Neural cell (in vitro differentiated cells): ENCODE results near the gene TNFRSF8. TPM values are rescaled to one million over a fixed set of nuclear protein-coding genes. Genes with fewer than 3 reads are reported as not detected.

ENCODE experiments used
- H2AFZ ChIP-seq: fragments of 200-600, 300-800 bp; sonication (generic), shearing (Covaris generic); 2 replicates; pipeline ENCODE4 v1.6.0; 2014; ENCODE audit warnings: low read depth, mild to moderate bottlenecking, antibody characterized with exemption, low read length, moderate library complexity
- H3F3A ChIP-seq: fragments of 200-600 bp; shearing (Covaris generic); 2 replicates; pipeline ENCODE4 v1.6.1; 2016; ENCODE audit warnings: mild to moderate bottlenecking, moderate library complexity, mixed read lengths, antibody characterized with exemption, low read length; ENCODE audit not compliant: insufficient read depth, poor library complexity, severe bottlenecking
- H3K27ac ChIP-seq: fragments of 200-600, 300-800 bp; sonication (generic), shearing (Covaris generic); 2 replicates; pipeline ENCODE4 v1.5.1; 2014; ENCODE audit warnings: mild to moderate bottlenecking, low read length, moderate library complexity
- H3K27me3 ChIP-seq: fragments of 300-800, 200-600 bp; sonication (generic), shearing (Covaris generic); 2 replicates; pipeline ENCODE4 v1.6.0; 2014; ENCODE audit warnings: mild to moderate bottlenecking, low read depth, low read length, moderate library complexity; ENCODE audit not compliant: insufficient read depth
- H3K36me3 ChIP-seq: fragments of 300-800, 200-600 bp; sonication (generic), shearing (Covaris generic); 2 replicates; pipeline ENCODE4 v1.5.1; 2014; ENCODE audit warnings: mild to moderate bottlenecking, antibody characterized with exemption, low read length, moderate library complexity; ENCODE audit not compliant: insufficient read depth
- H3K4me2 ChIP-seq: fragments of 300-800, 200-600 bp; sonication (generic), shearing (Covaris generic); 2 replicates; pipeline ENCODE4 v1.6.0; 2014; ENCODE audit warnings: mild to moderate bottlenecking, low read length
- H3K4me3 ChIP-seq: fragments of 300-800, 200-600 bp; sonication (generic), shearing (Covaris generic); 2 replicates; pipeline ENCODE4 v1.5.1; 2014; ENCODE audit warnings: mild to moderate bottlenecking, low read length, moderate library complexity
- H3K79me2 ChIP-seq: fragments of 200-600 bp; shearing (Covaris generic); replicated peaks from 2 replicates; pipeline ENCODE4 v1.6.0; 2014; ENCODE audit warnings: mild to moderate bottlenecking, low read length, moderate library complexity; ENCODE audit not compliant: insufficient read depth
- H3K9ac ChIP-seq: fragments of 300-800, 200-600 bp; sonication (generic), shearing (Covaris generic); 2 replicates; pipeline ENCODE4 v1.6.1; 2016; ENCODE audit warnings: mild to moderate bottlenecking, low read length, mixed read lengths
- H3K9me2 ChIP-seq: fragments of 200-600 bp; shearing (Covaris generic); 2 replicates; pipeline ENCODE4 v1.6.1; 2016; ENCODE audit warnings: mild to moderate bottlenecking, low read length, mixed read lengths; ENCODE audit not compliant: insufficient read depth
- H3K9me3 ChIP-seq: fragments of 200-600, 300-800 bp; sonication (generic), shearing (Covaris generic); 2 replicates; pipeline ENCODE4 v1.6.1; 2016; ENCODE audit warnings: mild to moderate bottlenecking, mixed run types, low read length, moderate library complexity, mixed read lengths
- H4K20me1 ChIP-seq: fragments of 200-600 bp; shearing (Covaris generic); 2 replicates; pipeline ENCODE4 v1.6.1; 2016; ENCODE audit warnings: mild to moderate bottlenecking, mixed run types; ENCODE audit not compliant: insufficient read depth
- CTCF ChIP-seq: fragments of 450-650 bp; IDR thresholded peaks from 2 replicates; pipeline ENCODE4 v1.5.1; 2014; ENCODE audit warnings: antibody characterized with exemption, mild to moderate bottlenecking, moderate library complexity; ENCODE audit not compliant: poor library complexity, severe bottlenecking
- EP300 ChIP-seq: fragments of 450-650 bp; conservative IDR thresholded peaks from 2 replicates; pipeline ENCODE4 v1.6.1; 2014; ENCODE audit warnings: antibody characterized with exemption, mild to moderate bottlenecking, moderate library complexity; ENCODE audit not compliant: poor library complexity, severe bottlenecking
- EZH2 ChIP-seq: fragments of 200-600, 300-800 bp; shearing (Covaris generic), sonication (generic); IDR thresholded peaks from 2 replicates; pipeline ENCODE4 v1.6.1; 2014; ENCODE audit warnings: antibody characterized with exemption, low read length, borderline replicate concordance, mild to moderate bottlenecking; ENCODE audit not compliant: insufficient read depth, poor library complexity, severe bottlenecking
- MXI1 ChIP-seq: fragments of 450-650 bp; conservative IDR thresholded peaks from 2 replicates; pipeline ENCODE4 v1.6.1; 2014; ENCODE audit warnings: antibody characterized with exemption, mild to moderate bottlenecking; ENCODE audit not compliant: poor library complexity, severe bottlenecking
- POLR2AphosphoS5 ChIP-seq: IDR thresholded peaks from 2 replicates; pipeline ENCODE4 v1.6.1; 2012
- RAD21 ChIP-seq: fragments of 450-650 bp; conservative IDR thresholded peaks from 2 replicates; pipeline ENCODE4 v1.6.1; 2014; ENCODE audit warnings: antibody characterized with exemption, mild to moderate bottlenecking, moderate library complexity
- REST ChIP-seq: IDR thresholded peaks from 2 replicates; pipeline ENCODE4 v1.6.1; 2012; ENCODE audit warnings: borderline replicate concordance
- SMC3 ChIP-seq: fragments of 450-650 bp; conservative IDR thresholded peaks from 2 replicates; pipeline ENCODE4 v1.6.1; 2014; ENCODE audit warnings: antibody characterized with exemption, mild to moderate bottlenecking, moderate library complexity; ENCODE audit not compliant: poor library complexity
- TAF1 ChIP-seq: IDR thresholded peaks from 2 replicates; pipeline ENCODE4 v1.6.1; 2012; ENCODE audit warnings: low read depth
- polyA plus RNA-seq: library from polyadenylated mRNA; depleted of rRNA; stranded (reverse); fragments of >200 nt; gene quantifications from 2 replicates; pipeline ENCODE4 v1.2.3, GENCODE V29; 2014

The TNFRSF8 gene
- polyA plus RNA-seq, 1 donor from 2014 or later = not detected

DNA sequence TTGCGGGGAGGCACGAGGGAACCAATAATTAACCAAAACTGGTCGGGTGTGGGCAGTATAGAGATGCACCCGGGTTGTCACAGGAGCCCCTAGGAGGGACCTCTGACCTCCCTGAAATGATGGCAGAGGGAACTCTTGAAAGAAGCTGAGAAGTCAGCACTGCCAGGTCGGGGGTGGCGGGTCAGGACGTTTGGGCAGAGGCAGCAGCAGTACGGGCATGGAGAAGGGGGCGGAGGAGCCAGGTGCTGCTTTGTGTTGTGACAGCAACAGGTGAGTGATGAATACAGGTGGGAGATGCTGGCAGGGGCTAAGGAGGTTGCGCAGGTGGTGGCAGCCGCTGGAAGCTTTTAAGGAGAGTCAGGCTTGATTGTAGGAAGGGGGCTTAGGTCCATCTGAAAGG, 115.4 kb downstream of the TNFRSF8 start:
- Histone ChIP-seq H3K27ac (no peak overlapping the region), H3K9me3 (no peaks in the 10 kb centered on the region), H4K20me1 (no peaks in the 10 kb centered on the region), H3K36me3 (no peaks in the 10 kb centered on the region), H3K79me2 (no peaks in the 10 kb centered on the region), H3K4me3 (no peak overlapping the region), H3K9me2 (no peaks in the 10 kb centered on the region), H3K4me2 (no peak overlapping the region), H3F3A (no peaks in the 10 kb centered on the region), H2AFZ (no peak overlapping the region), H3K27me3 (no peaks in the 10 kb centered on the region), H3K9ac (no peak overlapping the region)
- TF ChIP-seq EZH2 (no peak), SMC3 (no peak), CTCF (no peak), POLR2AphosphoS5 (no peak), MXI1 (no peak)

DNA sequence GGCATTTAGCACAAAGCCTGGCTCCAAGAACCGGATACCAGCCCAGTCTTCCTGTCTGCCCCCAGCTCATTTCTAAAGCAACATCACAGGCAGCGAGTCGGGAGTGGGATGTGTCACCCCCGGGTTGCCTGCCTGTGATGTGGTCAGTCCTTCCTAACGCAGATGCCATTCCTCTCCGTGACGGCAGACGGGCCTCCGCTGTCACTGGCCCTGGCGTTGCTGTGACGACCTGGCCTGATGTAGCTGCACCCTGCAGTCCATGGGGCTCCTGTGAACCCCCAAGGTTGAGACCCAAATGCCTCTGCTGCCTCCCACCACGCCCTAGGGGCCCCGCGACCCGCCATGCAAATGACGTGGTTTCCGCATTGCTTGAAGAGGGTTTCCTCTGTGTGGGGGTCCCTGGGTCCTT, 116.0 kb downstream of the TNFRSF8 start:
- TF ChIP-seq TAF1 = no peak
- no peak for TF ChIP-seq RAD21
- TF ChIP-seq REST = no peak
- no peak for TF ChIP-seq EZH2
- no peak for TF ChIP-seq SMC3
- no peak for TF ChIP-seq EP300
- no peak for TF ChIP-seq MXI1
- no peak for TF ChIP-seq POLR2AphosphoS5
- no peak for TF ChIP-seq CTCF
- H3K9me2 ChIP-seq = no peaks in the 10 kb centered on the region
- no peak overlapping the region for H3K4me2 ChIP-seq
- H3K9ac ChIP-seq = no peak overlapping the region
- no peak overlapping the region for H3K4me3 ChIP-seq
- H3K9me3 ChIP-seq = no peaks in the 10 kb centered on the region
- H3K36me3 ChIP-seq = no peaks in the 10 kb centered on the region
- no peaks in the 10 kb centered on the region for H3F3A ChIP-seq
- no peaks in the 10 kb centered on the region for H3K79me2 ChIP-seq
- H2AFZ ChIP-seq = no peak overlapping the region
- no peaks in the 10 kb centered on the region for H4K20me1 ChIP-seq
- H3K27ac ChIP-seq = no peak overlapping the region
- no peaks in the 10 kb centered on the region for H3K27me3 ChIP-seq
